IMR-90 (cell line): ENCODE measurements around the gene LMNTD2. TPM values are rescaled to one million over a fixed set of nuclear protein-coding genes. Genes with fewer than 3 reads are reported as not detected.

Experiments
- ATAC-seq: fragments of 200-7000 bp; cut with Tn5 transposase; 2 replicates; pipeline ENCODE4 v1.9.1; 2020; ENCODE audit warnings: low read depth, mild to moderate bottlenecking, moderate library complexity
- BruUV-seq: library from RNA; stranded (reverse); fragments of 400-500 nt; replicated peaks from 2 replicates; lab custom pipeline; 2021; lab: Mats Ljungman, UMichigan
- CTCF ChIA-PET: fragments of 300-600 bp; formaldehyde crosslinking; extraction: SDS; loops from one replicate; lab custom pipeline; 2021; ENCODE audit warnings: antibody characterized with exemption; lab: Yijun Ruan, JAX
- POLR2A ChIA-PET: fragments of 300-600 bp; sonication (Branson Sonifier 250); formaldehyde crosslinking; loops from one replicate; lab custom pipeline; 2022; ENCODE audit warnings: antibody characterized with exemption; ENCODE audit not compliant: unreplicated experiment; lab: Charles Lee
- DNase-seq: peaks from one replicate; pipeline ENCODE4 v3.0.0; 2013
- H2AFZ ChIP-seq: replicated peaks from 2 replicates; pipeline ENCODE3; 2013; ENCODE audit warnings: low read length, mild to moderate bottlenecking; ENCODE audit not compliant: poor library complexity
- H2AK5ac ChIP-seq: 2 replicates; pipeline ENCODE4 v1.6.1; 2013; ENCODE audit warnings: low read depth, low read length, inconsistent platforms
- H2AK9ac ChIP-seq: replicated peaks from 2 replicates; pipeline ENCODE3; 2013; ENCODE audit warnings: mild to moderate bottlenecking, low read depth, low read length, moderate library complexity; ENCODE audit not compliant: poor library complexity
- H2BK120ac ChIP-seq: 2 replicates; pipeline ENCODE4 v1.6.1; 2013; ENCODE audit warnings: low read depth, low read length, inconsistent platforms
- H2BK15ac ChIP-seq: 3 replicates; pipeline ENCODE4 v1.6.1; 2013; ENCODE audit warnings: low read depth, low read length, inconsistent platforms
- H2BK20ac ChIP-seq: 2 replicates; pipeline ENCODE4 v1.6.1; 2013; ENCODE audit warnings: low read depth, mild to moderate bottlenecking, inconsistent platforms, low read length, moderate library complexity
- H2BK5ac ChIP-seq: 2 replicates; pipeline ENCODE4 v1.6.1; 2013; ENCODE audit warnings: mild to moderate bottlenecking, low read depth, low read length, inconsistent platforms; ENCODE audit not compliant: poor library complexity, severe bottlenecking
- H3K14ac ChIP-seq: replicated peaks from 2 replicates; pipeline ENCODE4 v1.6.1; 2013; ENCODE audit warnings: low read depth, low read length, inconsistent platforms
- H3K18ac ChIP-seq: 2 replicates; pipeline ENCODE4 v1.6.1; 2013; ENCODE audit warnings: low read depth, low read length, control low read depth
- H3K23ac ChIP-seq: 2 replicates; pipeline ENCODE4 v1.6.1; 2013; ENCODE audit warnings: low read depth, low read length, inconsistent platforms
- H3K27ac ChIP-seq: 2 replicates; pipeline ENCODE4 v1.5.1; 2013; ENCODE audit warnings: mild to moderate bottlenecking, control low read depth, low read length; ENCODE audit not compliant: insufficient read depth
- H3K27me3 ChIP-seq: 2 replicates; pipeline ENCODE4 v1.6.1; 2013; ENCODE audit warnings: low read length; ENCODE audit not compliant: control insufficient read depth, insufficient read depth
- H3K36me3 ChIP-seq: 2 replicates; pipeline ENCODE4 v1.6.1; 2013; ENCODE audit warnings: low read length, mixed read lengths; ENCODE audit not compliant: control insufficient read depth, insufficient read depth
- H3K4ac ChIP-seq: 2 replicates; pipeline ENCODE4 v1.6.1; 2013; ENCODE audit warnings: low read depth, low read length, inconsistent platforms
- H3K4me1 ChIP-seq: 2 replicates; pipeline ENCODE4 v1.6.1; 2013; ENCODE audit warnings: low read length, mixed read lengths; ENCODE audit not compliant: control insufficient read depth, insufficient read depth
- H3K4me2 ChIP-seq: 2 replicates; pipeline ENCODE4 v1.6.1; 2013; ENCODE audit warnings: low read depth, mild to moderate bottlenecking, control low read depth, low read length, moderate library complexity
- H3K4me3 ChIP-seq: 2 replicates; pipeline ENCODE4 v1.5.1; 2013; ENCODE audit warnings: low read depth, mild to moderate bottlenecking, control low read depth, low read length, moderate library complexity; ENCODE audit not compliant: insufficient read depth
- H3K56ac ChIP-seq: 2 replicates; pipeline ENCODE4 v1.6.1; 2013; ENCODE audit warnings: low read length, inconsistent platforms; ENCODE audit not compliant: insufficient read depth; ENCODE audit errors: extremely low read depth
- H3K79me1 ChIP-seq, 2 experiments: 2 replicates each; pipeline ENCODE4 v1.6.1; 2013; ENCODE audit warnings: low read length in 2 of 2, inconsistent platforms in 1 of 2, low read depth in 1 of 2
- H3K9ac ChIP-seq: 2 replicates; pipeline ENCODE4 v1.6.1; 2013; ENCODE audit warnings: low read depth, low read length, control low read depth
- H3K9me1 ChIP-seq: 2 replicates; pipeline ENCODE4 v1.6.1; 2013; ENCODE audit warnings: low read length, inconsistent platforms; ENCODE audit not compliant: insufficient read depth
- H3K9me3 ChIP-seq: 2 replicates; pipeline ENCODE4 v1.6.1; 2013; ENCODE audit warnings: low read length; ENCODE audit not compliant: control insufficient read depth, insufficient read depth
- H4K20me1 ChIP-seq: 2 replicates; pipeline ENCODE4 v1.6.1; 2013; ENCODE audit warnings: low read length, inconsistent platforms; ENCODE audit not compliant: insufficient read depth
- H4K5ac ChIP-seq: 2 replicates; pipeline ENCODE4 v1.6.1; 2013; ENCODE audit warnings: mild to moderate bottlenecking, low read depth, low read length, control low read depth
- H4K8ac ChIP-seq, 2 experiments: 2 replicates each; pipeline ENCODE4 v1.6.1; 2013; ENCODE audit warnings: low read depth in 2 of 2, low read length in 2 of 2, control low read depth in 1 of 2, inconsistent platforms in 1 of 2
- H4K91ac ChIP-seq: 2 replicates; pipeline ENCODE4 v1.6.1; 2013; ENCODE audit warnings: low read depth, low read length, inconsistent platforms; ENCODE audit not compliant: insufficient read depth
- CEBPB ChIP-seq: IDR thresholded peaks from 2 replicates; pipeline ENCODE4 v1.6.1; 2012; ENCODE audit warnings: low read depth, low read length, improper control_type of control experiment
- CHD1 ChIP-seq: IDR thresholded peaks from 2 replicates; pipeline ENCODE4 v1.6.1; 2012; ENCODE audit warnings: low read depth, low read length, improper control_type of control experiment
- MAFK ChIP-seq: IDR thresholded peaks from 2 replicates; pipeline ENCODE4 v1.6.1; 2012; ENCODE audit warnings: low read depth, low read length, improper control_type of control experiment
- MAZ ChIP-seq: IDR thresholded peaks from 2 replicates; pipeline ENCODE4 v1.6.1; 2012; ENCODE audit warnings: low read depth, mild to moderate bottlenecking, low read length, improper control_type of control experiment, moderate library complexity, borderline replicate concordance
- MXI1 ChIP-seq: IDR thresholded peaks from 2 replicates; pipeline ENCODE4 v1.6.1; 2012; ENCODE audit warnings: low read depth, mild to moderate bottlenecking, low read length, moderate library complexity, borderline replicate concordance
- NFE2L2 ChIP-seq: fragments of 150-350 bp; IDR thresholded peaks from 2 replicates; pipeline ENCODE4 v1.6.1; 2016; ENCODE audit warnings: low read depth, mild to moderate bottlenecking, low read length
- POLR2A ChIP-seq: IDR thresholded peaks from 2 replicates; pipeline ENCODE4 v1.6.1; 2012; ENCODE audit warnings: mild to moderate bottlenecking, low read depth, low read length
- RAD21 ChIP-seq: IDR thresholded peaks from 2 replicates; pipeline ENCODE4 v1.6.1; 2012; ENCODE audit warnings: low read length, improper control_type of control experiment
- RCOR1 ChIP-seq: IDR thresholded peaks from 2 replicates; pipeline ENCODE4 v1.6.1; 2012; ENCODE audit warnings: mild to moderate bottlenecking, low read length, improper control_type of control experiment; ENCODE audit not compliant: insufficient replicate concordance
- WGBS, 2 experiments: methylation state at CpG; one replicate each; pipeline versions ENCODE4 v1.1.5 to v1.1.7; 2013; ENCODE audit warnings: missing lambda C conversion rate in 2 of 2; ENCODE audit not compliant: insufficient read length in 1 of 2; ENCODE audit errors: extremely low coverage in 2 of 2; 5-methylcytosine and 5-hydroxymethylcytosine counted together
- dilution Hi-C: fragments of 300-500 bp; cut with HindIII; formaldehyde crosslinking; loops from one replicate; pipeline ENCODE4 v1.14.3; 2018; ENCODE audit warnings: low sequenced_read_pairs; ENCODE audit not compliant: unreplicated experiment
- in situ Hi-C: fragments of 300-500 bp; cut with MboI; formaldehyde crosslinking; loops from 3 replicates; pipeline ENCODE4 v1.14.3; 2019; ENCODE audit warnings: low sequenced_read_pairs, inconsistent platforms, mixed read lengths
- intact Hi-C: fragments of 100-400 bp; cut with micrococcal nuclease; formaldehyde crosslinking; loops from 2 replicates; pipeline ENCODE4 v1.10.0; 2022
- polyA plus RNA-seq, 3 experiments: library from polyadenylated mRNA; depleted of rRNA; stranded (reverse); fragments of >200 nt; gene quantifications; 2 replicates each; pipeline ENCODE4 v1.2.3, GENCODE V29; 2012; ENCODE audit warnings: low replicate concordance in 1 of 3
- total RNA-seq: library from RNA; depleted of rRNA; stranded (reverse); fragments of >200 nt; gene quantifications from 2 replicates; pipeline ENCODE4 v1.2.3, GENCODE V29; 2012
- TF ChIP-seq, protein P1 (sequence below): fragments of 150-350 bp; IDR thresholded peaks from 2 replicates; pipeline ENCODE4 v1.6.1; 2017; ENCODE audit warnings: mild to moderate bottlenecking, antibody characterized with exemption, low read length, low read depth
- TF ChIP-seq, protein P2 (sequence below): conservative IDR thresholded peaks from 2 replicates; pipeline ENCODE4 v1.5.1; 2012; ENCODE audit warnings: mild to moderate bottlenecking, low read depth, low read length, improper control_type of control experiment

Gene LMNTD2
- total and polyA plus RNA-seq, 2 of the 4 experiments (the other 2 are of a cell fraction), result 0.18 to 1.3 TPM

DNA sequence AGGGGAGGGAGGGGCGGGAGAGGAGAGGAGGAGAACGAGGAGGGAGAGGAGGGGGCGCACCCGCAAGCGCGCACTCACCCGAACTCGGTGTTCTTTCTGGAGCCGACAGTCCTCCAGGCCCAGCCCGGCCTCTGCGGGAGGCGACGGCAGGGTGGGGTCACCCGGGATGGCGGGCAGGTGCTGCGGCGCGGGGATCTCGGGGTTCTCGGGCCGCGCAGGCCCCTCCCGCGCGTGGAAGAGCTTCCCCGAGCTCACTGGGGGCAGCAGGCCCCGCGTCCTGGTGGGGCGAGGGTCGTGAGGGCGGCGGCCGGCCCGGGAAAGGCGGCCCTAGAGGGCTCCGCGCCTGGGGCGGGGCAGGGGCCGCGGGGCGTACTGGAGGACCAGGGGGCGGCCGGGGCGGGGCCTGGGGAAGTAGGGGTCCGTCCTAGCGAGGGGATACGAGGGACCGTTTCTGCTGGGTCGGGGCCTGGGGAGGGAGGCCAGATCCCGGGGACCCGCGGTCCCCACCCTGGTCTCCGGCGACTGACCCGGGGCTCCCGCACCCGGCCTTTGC, 5.2 kb downstream of the LMNTD2 start (continued):
- TF ChIP-seq, protein P1, sequence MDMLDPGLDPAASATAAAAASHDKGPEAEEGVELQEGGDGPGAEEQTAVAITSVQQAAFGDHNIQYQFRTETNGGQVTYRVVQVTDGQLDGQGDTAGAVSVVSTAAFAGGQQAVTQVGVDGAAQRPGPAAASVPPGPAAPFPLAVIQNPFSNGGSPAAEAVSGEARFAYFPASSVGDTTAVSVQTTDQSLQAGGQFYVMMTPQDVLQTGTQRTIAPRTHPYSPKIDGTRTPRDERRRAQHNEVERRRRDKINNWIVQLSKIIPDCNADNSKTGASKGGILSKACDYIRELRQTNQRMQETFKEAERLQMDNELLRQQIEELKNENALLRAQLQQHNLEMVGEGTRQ, result no peak
- no peak for TF ChIP-seq NFE2L2

DNA sequence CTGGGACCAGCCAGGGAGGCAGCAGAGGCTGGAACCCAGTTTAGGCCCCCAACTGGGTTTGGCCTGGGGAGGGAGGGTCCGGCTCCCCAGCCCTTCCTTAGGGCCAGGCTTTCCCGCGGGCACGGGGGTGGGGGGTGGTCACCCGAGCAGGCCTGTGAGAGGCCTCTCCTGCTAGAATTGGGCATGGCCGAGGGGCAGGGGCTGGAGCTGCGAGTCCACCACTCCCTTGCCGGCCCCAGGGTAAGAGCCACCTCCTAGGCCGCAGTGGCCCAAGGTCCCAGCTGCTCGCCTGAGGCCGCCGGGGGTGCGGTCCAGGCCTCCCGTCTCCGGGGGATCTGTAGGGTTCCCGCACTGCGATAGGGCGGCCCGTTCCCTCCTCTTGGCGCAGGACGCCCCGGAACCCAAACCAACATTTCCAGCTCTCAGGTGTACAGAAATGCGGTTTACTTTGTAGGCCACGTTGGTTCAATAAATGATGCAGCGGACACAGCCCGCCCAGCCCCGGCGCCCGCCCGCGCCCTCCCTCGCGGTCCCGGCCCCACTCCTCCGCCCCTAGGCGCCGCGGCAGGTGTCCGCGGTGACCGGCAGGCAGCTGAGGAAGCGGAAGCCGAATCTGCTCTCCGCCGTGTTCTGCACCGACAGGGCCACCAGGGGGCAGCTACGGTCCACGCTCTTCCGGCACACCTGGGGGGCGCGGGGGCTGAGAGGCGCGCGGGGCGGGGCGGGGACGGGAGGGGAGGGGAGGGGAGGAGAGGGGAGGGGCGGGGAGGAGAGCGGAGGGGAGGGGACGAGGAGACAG, 5.9 kb downstream of the LMNTD2 start:
- ChIA-PET POLR2A (no interaction called here), CTCF (interaction anchor here (0.5 to 1.3 kb wide), 4 partner anchors 9 to 254 kb away, joined by 3 read pairs; no protein-coding TSS in a partner anchor)
- no peak overlapping the region for H3K14ac ChIP-seq
- no peak overlapping the region for H2BK120ac ChIP-seq
- peaks cover 2% of the 10 kb centered on the region; the same call in 1 of the 2 replicates for H3K36me3 ChIP-seq
- H2BK20ac ChIP-seq, result no peak overlapping the region
- H3K56ac ChIP-seq, result no peak overlapping the region
- no peak for DNase-seq
- H3K27ac ChIP-seq, result no peak overlapping the region
- no peak overlapping the region; the same call in 1 of the 2 replicates for H3K4me2 ChIP-seq
- no peak overlapping the region for H3K4me3 ChIP-seq
- no peaks in the 10 kb centered on the region for H3K9me3 ChIP-seq
- BruUV-seq, result no TSS peak
- H4K91ac ChIP-seq, result no peak overlapping the region
- H3K9me1 ChIP-seq, result no peaks in the 10 kb centered on the region
- H3K27me3 ChIP-seq, result peaks cover 57% of the 10 kb centered on the region
- intact Hi-C loops, result loop anchor here (10.0 kb wide), 1 partner anchor 170 kb away; no protein-coding TSS in a partner anchor
- peaks cover 2% of the 10 kb centered on the region; the same call in 1 of the 2 replicates for H3K4me1 ChIP-seq
- peak overlapping the region; percentile 67 for H2AFZ ChIP-seq
- H3K9ac ChIP-seq, result no peak overlapping the region
- no peak overlapping the region for H3K4ac ChIP-seq
- no peak overlapping the region for H2AK5ac ChIP-seq
- no peak overlapping the region for H4K8ac ChIP-seq
- dilution Hi-C loops, result no loop called here
- no peak overlapping the region for H3K23ac ChIP-seq
- no peak overlapping the region for H3K18ac ChIP-seq
- no peak overlapping the region for H2BK5ac ChIP-seq
- in situ Hi-C loops, result no loop called here
- H2AK9ac ChIP-seq, result no peak overlapping the region
- no peak overlapping the region for H2BK15ac ChIP-seq
- ATAC-seq, result peak; percentile 77
- 17% methylated on average over 18 of the region's 60 CpGs; no CpG with 5 or more reads in 1 of the 2 experiments for WGBS, 2 experiments
- H4K5ac ChIP-seq, result no peak overlapping the region
- peaks cover 6% of the 10 kb centered on the region; the same call in 1 of the 2 replicates for H4K20me1 ChIP-seq
- no peaks in the 10 kb centered on the region for H3K79me1 ChIP-seq
- TF ChIP-seq NFE2L2 (no peak), CHD1 (no peak), CEBPB (no peak), POLR2A (no peak), RCOR1 (no peak), MAZ (peak; percentile 60; the same call in 1 of the 2 replicates), MXI1 (no peak), MAFK (no peak), RAD21 (peak; percentile 50)
- TF ChIP-seq, protein P2, sequence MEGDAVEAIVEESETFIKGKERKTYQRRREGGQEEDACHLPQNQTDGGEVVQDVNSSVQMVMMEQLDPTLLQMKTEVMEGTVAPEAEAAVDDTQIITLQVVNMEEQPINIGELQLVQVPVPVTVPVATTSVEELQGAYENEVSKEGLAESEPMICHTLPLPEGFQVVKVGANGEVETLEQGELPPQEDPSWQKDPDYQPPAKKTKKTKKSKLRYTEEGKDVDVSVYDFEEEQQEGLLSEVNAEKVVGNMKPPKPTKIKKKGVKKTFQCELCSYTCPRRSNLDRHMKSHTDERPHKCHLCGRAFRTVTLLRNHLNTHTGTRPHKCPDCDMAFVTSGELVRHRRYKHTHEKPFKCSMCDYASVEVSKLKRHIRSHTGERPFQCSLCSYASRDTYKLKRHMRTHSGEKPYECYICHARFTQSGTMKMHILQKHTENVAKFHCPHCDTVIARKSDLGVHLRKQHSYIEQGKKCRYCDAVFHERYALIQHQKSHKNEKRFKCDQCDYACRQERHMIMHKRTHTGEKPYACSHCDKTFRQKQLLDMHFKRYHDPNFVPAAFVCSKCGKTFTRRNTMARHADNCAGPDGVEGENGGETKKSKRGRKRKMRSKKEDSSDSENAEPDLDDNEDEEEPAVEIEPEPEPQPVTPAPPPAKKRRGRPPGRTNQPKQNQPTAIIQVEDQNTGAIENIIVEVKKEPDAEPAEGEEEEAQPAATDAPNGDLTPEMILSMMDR, result peak; percentile 50
- TF ChIP-seq, protein P1, result no peak
